ENCODE results near the gene TNFAIP8L3.
"Not testable (repeated sequence)": the region's sequence is repeated elsewhere in the genome, so short reads cannot be mapped to it uniquely, and the experiment has no call there.

TNFAIP8L3 gene

GRCh38 chr15:51130344-51130743, 35.6 kb upstream of the TNFAIP8L3 start:
- in situ Hi-C loops (cut with HindIII; ENCODE audit: low pct_unique_long_range_greater_than_20kb, low sequenced_read_pairs), result no loop called here
- TF ChIP-seq JUND (IDR thresholded peaks at IDR 0.05; ENCODE audit: low read depth), result no peak
- DNase-seq (ENCODE audit: low read depth in 1 of 2, low spot score in 1 of 2), result no peak

- in situ Hi-C loops (cut with HindIII; ENCODE audit: low pct_unique_long_range_greater_than_20kb, low sequenced_read_pairs), result no loop called here
- TF ChIP-seq JUND (IDR thresholded peaks at IDR 0.05; ENCODE audit: low read depth), result no peak
- no peak for DNase-seq (ENCODE audit: low read depth in 1 of 2, low spot score in 1 of 2)
Observed at GRCh38 chr15:51129535-51130188, 35.0 kb upstream of the TNFAIP8L3 start.

- DNase-seq (ENCODE audit: low read depth in 1 of 2, low spot score in 1 of 2), result no peak
- no peak for TF ChIP-seq JUND (IDR thresholded peaks at IDR 0.05; ENCODE audit: low read depth)
- in situ Hi-C loops (cut with HindIII; ENCODE audit: low pct_unique_long_range_greater_than_20kb, low sequenced_read_pairs), result no loop called here
Observed at GRCh38 chr15:51128701-51129100, 34.0 kb upstream of the TNFAIP8L3 start.

DNA sequence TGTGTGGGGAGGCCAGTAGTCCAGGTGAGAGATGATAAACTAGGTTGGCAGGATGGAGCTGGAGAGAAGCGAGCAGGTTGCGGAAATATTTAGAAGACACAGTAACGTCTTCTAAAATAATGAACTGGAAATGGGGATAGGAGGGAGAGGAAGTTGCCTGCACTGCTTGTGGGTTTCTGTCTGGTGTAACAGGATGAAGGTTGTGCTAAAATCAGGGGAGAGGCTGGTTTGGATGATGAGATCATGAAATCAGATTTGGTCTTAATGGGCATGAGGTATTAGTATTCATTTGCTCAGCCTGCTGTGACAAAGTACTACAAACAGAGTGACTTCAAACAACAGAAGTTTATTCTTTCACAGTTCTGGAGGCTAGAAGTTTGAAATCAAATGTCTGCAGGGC, 32.1 kb upstream of the TNFAIP8L3 start:
- no peak for TF ChIP-seq JUND (IDR thresholded peaks at IDR 0.05; ENCODE audit: low read depth)
- in situ Hi-C loops (cut with HindIII; ENCODE audit: low pct_unique_long_range_greater_than_20kb, low sequenced_read_pairs), result no loop called here
- no peak for DNase-seq (ENCODE audit: low read depth in 1 of 2, low spot score in 1 of 2)

DNA sequence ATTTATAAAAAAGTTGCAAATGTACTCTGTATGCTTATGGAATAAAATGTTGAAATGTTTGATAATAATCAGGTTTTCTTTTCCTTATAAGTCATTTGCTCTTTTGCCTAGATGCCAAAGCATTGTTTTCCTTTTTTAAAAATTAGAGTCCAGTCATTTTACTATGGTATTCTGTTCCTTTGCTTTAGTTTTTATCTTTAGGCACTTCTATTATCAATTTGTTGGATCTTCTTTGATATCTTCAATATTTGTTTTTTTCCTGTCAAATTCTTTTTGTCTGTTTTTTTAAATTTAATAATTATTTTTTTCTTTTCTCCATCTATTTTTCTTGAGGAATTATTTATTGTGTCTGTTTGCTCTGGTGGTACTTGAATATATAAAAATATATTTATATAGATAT, 28.3 kb upstream of the TNFAIP8L3 start:
- in situ Hi-C loops (cut with HindIII; ENCODE audit: low pct_unique_long_range_greater_than_20kb, low sequenced_read_pairs); DNase-seq (ENCODE audit: low read depth in 1 of 2, low spot score in 1 of 2): not testable (repeated sequence)

DNA sequence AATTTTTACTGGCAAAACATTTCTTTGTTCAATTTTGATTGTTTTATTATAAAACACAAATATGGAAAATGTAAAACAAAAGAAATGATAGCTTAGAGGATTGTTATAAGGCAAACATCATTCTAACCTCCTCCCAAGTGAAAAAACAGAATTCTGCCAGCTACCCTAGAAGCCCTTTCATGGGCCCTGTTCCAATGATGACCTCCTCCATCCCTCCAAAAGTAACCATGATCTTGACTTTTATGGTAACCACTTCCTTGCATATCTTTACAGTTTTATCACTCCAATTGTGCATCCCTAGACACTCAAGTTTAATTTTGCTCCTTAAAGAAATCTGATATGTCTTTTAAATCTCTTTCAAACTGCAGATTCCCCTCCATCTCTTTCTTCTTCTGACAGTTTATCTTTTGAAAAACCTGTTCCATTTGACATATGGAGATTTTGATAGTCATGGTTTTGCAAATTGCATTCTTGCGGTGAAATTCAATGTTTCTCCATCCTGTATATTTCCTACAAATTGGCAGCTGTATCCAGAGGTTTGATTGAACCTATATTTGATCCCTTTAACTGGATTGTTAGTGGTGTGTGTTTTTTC, 27.0 kb upstream of the TNFAIP8L3 start:
- TF ChIP-seq JUND (IDR thresholded peaks at IDR 0.05; ENCODE audit: low read depth), result no peak
- DNase-seq (ENCODE audit: low read depth in 1 of 2, low spot score in 1 of 2), result no peak
- in situ Hi-C loops (cut with HindIII; ENCODE audit: low pct_unique_long_range_greater_than_20kb, low sequenced_read_pairs), result no loop called here

DNA sequence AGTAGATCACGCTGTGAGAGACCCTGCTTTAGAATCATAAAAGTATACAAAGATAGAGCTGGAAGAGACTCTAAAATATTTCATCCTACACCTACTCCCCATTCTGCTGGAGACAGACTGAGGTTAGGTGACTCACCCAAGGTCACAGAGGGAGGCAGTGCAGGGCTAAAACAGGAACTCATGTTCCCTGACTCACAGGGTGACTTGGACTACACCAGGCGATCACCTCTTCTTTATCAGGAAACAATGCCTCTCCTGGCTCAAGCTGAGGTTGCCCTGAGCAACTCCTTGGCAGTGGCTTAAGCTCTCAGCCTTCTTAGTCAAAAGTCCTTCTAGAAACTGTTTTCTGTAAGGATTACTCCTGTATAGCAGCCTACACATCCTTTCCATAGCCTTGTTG, 26.4 kb upstream of the TNFAIP8L3 start:
- DNase-seq (ENCODE audit: low read depth in 1 of 2, low spot score in 1 of 2), result no peak
- in situ Hi-C loops (cut with HindIII; ENCODE audit: low pct_unique_long_range_greater_than_20kb, low sequenced_read_pairs), result no loop called here
- TF ChIP-seq JUND (IDR thresholded peaks at IDR 0.05; ENCODE audit: low read depth), result no peak

GRCh38 chr15:51119120-51119519, 24.4 kb upstream of the TNFAIP8L3 start:
- DNase-seq (ENCODE audit: low read depth in 1 of 2, low spot score in 1 of 2), result no peak
- in situ Hi-C loops (cut with HindIII; ENCODE audit: low pct_unique_long_range_greater_than_20kb, low sequenced_read_pairs), result no loop called here
- TF ChIP-seq JUND (IDR thresholded peaks at IDR 0.05; ENCODE audit: low read depth), result no peak

- in situ Hi-C loops (cut with HindIII; ENCODE audit: low pct_unique_long_range_greater_than_20kb, low sequenced_read_pairs), result no loop called here
- DNase-seq (ENCODE audit: low read depth in 1 of 2, low spot score in 1 of 2), result no peak
- no peak for TF ChIP-seq JUND (IDR thresholded peaks at IDR 0.05; ENCODE audit: low read depth)
Observed at GRCh38 chr15:51117270-51117669, 22.6 kb upstream of the TNFAIP8L3 start.

GRCh38 chr15:51114437-51115119, 19.9 kb upstream of the TNFAIP8L3 start:
- in situ Hi-C loops (cut with HindIII; ENCODE audit: low pct_unique_long_range_greater_than_20kb, low sequenced_read_pairs), result no loop called here
- DNase-seq (ENCODE audit: low read depth in 1 of 2, low spot score in 1 of 2), result no peak
- no peak for TF ChIP-seq JUND (IDR thresholded peaks at IDR 0.05; ENCODE audit: low read depth)

GRCh38 chr15:51112078-51112477, 17.4 kb upstream of the TNFAIP8L3 start:
- no peak for TF ChIP-seq JUND (IDR thresholded peaks at IDR 0.05; ENCODE audit: low read depth)
- in situ Hi-C loops (cut with HindIII; ENCODE audit: low pct_unique_long_range_greater_than_20kb, low sequenced_read_pairs), result no loop called here
- DNase-seq (ENCODE audit: low read depth in 1 of 2, low spot score in 1 of 2), result no peak

DNA sequence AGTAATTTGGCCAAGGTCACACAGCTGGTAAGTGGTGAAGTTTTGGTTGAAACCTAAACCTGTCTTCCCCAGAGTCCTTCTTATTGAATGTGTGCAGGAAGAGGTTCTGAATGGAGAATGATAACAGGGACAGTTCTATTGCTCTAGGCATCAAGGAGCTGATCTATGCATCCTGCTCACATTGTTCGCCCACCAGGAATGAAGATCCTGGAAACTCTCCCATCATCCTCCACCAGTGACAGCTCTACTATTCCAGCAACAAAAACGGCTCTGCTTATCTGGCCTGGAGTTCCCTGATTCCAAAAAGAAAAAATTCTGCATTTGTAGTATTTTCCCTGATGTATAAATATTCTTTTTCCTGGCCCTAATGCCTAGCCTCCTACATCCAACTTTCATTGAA, 16.4 kb upstream of the TNFAIP8L3 start:
- in situ Hi-C loops (cut with HindIII; ENCODE audit: low pct_unique_long_range_greater_than_20kb, low sequenced_read_pairs), result no loop called here
- TF ChIP-seq JUND (IDR thresholded peaks at IDR 0.05; ENCODE audit: low read depth), result no peak
- DNase-seq (ENCODE audit: low read depth in 1 of 2, low spot score in 1 of 2), result no peak

DNA sequence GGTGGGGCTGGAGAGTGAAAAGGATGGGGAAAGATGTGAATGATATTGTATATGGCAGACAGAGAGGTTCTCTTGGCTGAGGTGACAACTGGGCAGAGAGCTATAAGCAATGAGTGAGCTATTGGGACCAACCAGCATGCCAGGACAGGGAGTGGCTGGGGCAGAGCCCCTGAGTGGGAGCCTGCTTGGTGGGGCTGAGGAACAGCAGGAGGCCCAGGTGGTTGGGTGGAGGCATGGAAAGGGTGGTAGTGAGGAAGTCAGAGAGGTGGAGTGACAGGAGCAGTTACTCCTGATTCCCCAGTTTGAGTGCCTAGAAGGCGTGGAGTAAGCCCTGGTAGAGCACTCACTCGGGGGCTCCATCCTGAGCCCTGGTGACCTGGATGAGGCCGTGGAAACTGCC, 15.5 kb upstream of the TNFAIP8L3 start:
- DNase-seq (ENCODE audit: low read depth in 1 of 2, low spot score in 1 of 2), result no peak
- no peak for TF ChIP-seq JUND (IDR thresholded peaks at IDR 0.05; ENCODE audit: low read depth)
- in situ Hi-C loops (cut with HindIII; ENCODE audit: low pct_unique_long_range_greater_than_20kb, low sequenced_read_pairs), result no loop called here
